ENCODE data around the gene OR10A4.
"Not testable (repeated sequence)": the region's sequence is repeated elsewhere in the genome, so short reads cannot be mapped to it uniquely, and the experiment has no call there.

Gene OR10A4

GRCh38 chr11:6876325-6876724, at the start of gene OR10A4:
Gene OR10A4, plus strand, starts transcription at chr11:6876625. Its CDS starts 23 bp downstream, at chr11:6876648.
- DNase-seq (ENCODE audit: low read depth in 2 of 2) = no peak

- DNase-seq (ENCODE audit: low read depth in 2 of 2) = no peak
Measured at GRCh38 chr11:6828103-6828502, 48.3 kb upstream of the OR10A4 start.

GRCh38 chr11:6833356-6833755, 43.1 kb upstream of the OR10A4 start:
- no peak for DNase-seq (ENCODE audit: low read depth in 2 of 2)

- no peak for DNase-seq (ENCODE audit: low read depth in 2 of 2)
Measured at GRCh38 chr11:6834021-6834420, 42.4 kb upstream of the OR10A4 start.

- DNase-seq (ENCODE audit: low read depth in 2 of 2) = no peak
Measured at GRCh38 chr11:6841694-6842093, 34.7 kb upstream of the OR10A4 start.

GRCh38 chr11:6843670-6844069, 32.8 kb upstream of the OR10A4 start:
- no peak for DNase-seq (ENCODE audit: low read depth in 2 of 2)

- DNase-seq (ENCODE audit: low read depth in 2 of 2) = no peak
Measured at GRCh38 chr11:6844356-6844755, 32.1 kb upstream of the OR10A4 start.

- no peak for DNase-seq (ENCODE audit: low read depth in 2 of 2)
Measured at GRCh38 chr11:6845383-6845782, 31.0 kb upstream of the OR10A4 start, which contains the start of gene OR10A5. Gene OR10A5, plus strand, starts transcription at chr11:6845683. Its CDS starts 0 bp downstream, at chr11:6845683.

GRCh38 chr11:6850526-6850925, 25.9 kb upstream of the OR10A4 start:
- no peak for DNase-seq (ENCODE audit: low read depth in 2 of 2)

- not testable (repeated sequence) for DNase-seq (ENCODE audit: low read depth in 2 of 2)
Measured at GRCh38 chr11:6854801-6855200, 21.6 kb upstream of the OR10A4 start.

- DNase-seq (ENCODE audit: low read depth in 2 of 2) = no peak
Measured at GRCh38 chr11:6855971-6856541, 20.4 kb upstream of the OR10A4 start.

- no peak for DNase-seq (ENCODE audit: low read depth in 2 of 2)
Measured at GRCh38 chr11:6856871-6857270, 19.6 kb upstream of the OR10A4 start.

GRCh38 chr11:6862961-6863360, 13.5 kb upstream of the OR10A4 start, which contains the start of gene OR10A2:
Gene OR10A2, plus strand, starts transcription at chr11:6863057. Its CDS starts 6,698 bp downstream, at chr11:6869755.
- no peak for DNase-seq (ENCODE audit: low read depth in 2 of 2)

GRCh38 chr11:6864438-6864837, 12.0 kb upstream of the OR10A4 start:
- DNase-seq (ENCODE audit: low read depth in 2 of 2) = peak; percentile 11 to 13

- no peak for DNase-seq (ENCODE audit: low read depth in 2 of 2)
Measured at GRCh38 chr11:6871278-6871677, 5.1 kb upstream of the OR10A4 start.

GRCh38 chr11:6875761-6876160, 664 bp upstream of the OR10A4 start:
- DNase-seq (ENCODE audit: low read depth in 2 of 2) = no peak

- no peak for DNase-seq (ENCODE audit: low read depth in 2 of 2)
Measured at GRCh38 chr11:6876914-6877313, 489 bp downstream of the OR10A4 start.

- no peak for DNase-seq (ENCODE audit: low read depth in 2 of 2)
Measured at GRCh38 chr11:6882751-6883150, 6.3 kb downstream of the OR10A4 start.

GRCh38 chr11:6887711-6888110, 11.3 kb downstream of the OR10A4 start:
- DNase-seq (ENCODE audit: low read depth in 2 of 2) = not testable (repeated sequence)

- DNase-seq (ENCODE audit: low read depth in 2 of 2) = no peak
Measured at GRCh38 chr11:6888830-6889229, 12.4 kb downstream of the OR10A4 start.

GRCh38 chr11:6889835-6890234, 13.4 kb downstream of the OR10A4 start:
- DNase-seq (ENCODE audit: low read depth in 2 of 2) = no peak

GRCh38 chr11:6892400-6892799, 16.0 kb downstream of the OR10A4 start, which contains the start of gene OR2D2:
Gene OR2D2, minus strand, starts transcription at chr11:6892500. Its CDS starts 0 bp downstream, at chr11:6892500.
- DNase-seq (ENCODE audit: low read depth in 2 of 2) = no peak

- no peak for DNase-seq (ENCODE audit: low read depth in 2 of 2)
Measured at GRCh38 chr11:6894097-6894496, 17.7 kb downstream of the OR10A4 start.

- DNase-seq (ENCODE audit: low read depth in 2 of 2) = no peak
Measured at GRCh38 chr11:6895010-6895409, 18.6 kb downstream of the OR10A4 start.

Data from fibroblast of skin of left quadriceps (primary cell).